ENCODE results near the gene C1QTNF4.

C1QTNF4 gene

DNA sequence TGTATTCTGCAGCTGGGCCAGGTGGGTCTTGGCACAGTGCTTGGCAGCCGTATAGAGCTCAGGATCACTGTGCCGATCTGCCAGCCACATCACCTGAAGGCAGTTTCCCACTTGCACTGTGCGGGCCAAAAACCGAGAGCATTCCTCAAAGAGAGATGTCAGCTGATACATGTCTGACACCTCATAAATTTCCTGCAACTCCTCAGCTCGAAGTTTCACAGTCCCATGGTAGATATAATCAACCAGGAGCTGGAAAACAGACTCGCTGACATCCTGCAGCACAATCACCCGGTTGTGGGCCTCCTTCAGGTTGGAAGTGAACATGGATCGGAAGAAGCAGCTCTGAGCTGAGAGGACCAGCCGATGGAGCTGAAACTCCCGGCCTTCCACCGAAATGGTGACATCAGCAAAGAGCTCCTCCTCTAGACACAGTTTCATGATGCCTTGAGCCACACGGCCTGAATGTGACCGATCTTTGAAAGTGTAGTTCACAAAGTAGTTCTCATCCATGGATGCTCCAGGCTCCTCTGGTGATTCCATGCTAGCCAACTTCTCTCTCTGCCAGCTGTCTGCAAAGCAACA lies 16.7 kb downstream of the C1QTNF4 start:
- no peak for DNase-seq (ENCODE audit: low read depth)
- TF ChIP-seq, protein P1, sequence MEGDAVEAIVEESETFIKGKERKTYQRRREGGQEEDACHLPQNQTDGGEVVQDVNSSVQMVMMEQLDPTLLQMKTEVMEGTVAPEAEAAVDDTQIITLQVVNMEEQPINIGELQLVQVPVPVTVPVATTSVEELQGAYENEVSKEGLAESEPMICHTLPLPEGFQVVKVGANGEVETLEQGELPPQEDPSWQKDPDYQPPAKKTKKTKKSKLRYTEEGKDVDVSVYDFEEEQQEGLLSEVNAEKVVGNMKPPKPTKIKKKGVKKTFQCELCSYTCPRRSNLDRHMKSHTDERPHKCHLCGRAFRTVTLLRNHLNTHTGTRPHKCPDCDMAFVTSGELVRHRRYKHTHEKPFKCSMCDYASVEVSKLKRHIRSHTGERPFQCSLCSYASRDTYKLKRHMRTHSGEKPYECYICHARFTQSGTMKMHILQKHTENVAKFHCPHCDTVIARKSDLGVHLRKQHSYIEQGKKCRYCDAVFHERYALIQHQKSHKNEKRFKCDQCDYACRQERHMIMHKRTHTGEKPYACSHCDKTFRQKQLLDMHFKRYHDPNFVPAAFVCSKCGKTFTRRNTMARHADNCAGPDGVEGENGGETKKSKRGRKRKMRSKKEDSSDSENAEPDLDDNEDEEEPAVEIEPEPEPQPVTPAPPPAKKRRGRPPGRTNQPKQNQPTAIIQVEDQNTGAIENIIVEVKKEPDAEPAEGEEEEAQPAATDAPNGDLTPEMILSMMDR (IDR thresholded peaks at IDR 0.05; ENCODE audit: control insufficient read depth, extremely low read depth, insufficient read depth), result no peak
- H3K4me3 ChIP-seq (ENCODE audit: low read depth, low read length), result peak overlapping the region; percentile 97

DNA sequence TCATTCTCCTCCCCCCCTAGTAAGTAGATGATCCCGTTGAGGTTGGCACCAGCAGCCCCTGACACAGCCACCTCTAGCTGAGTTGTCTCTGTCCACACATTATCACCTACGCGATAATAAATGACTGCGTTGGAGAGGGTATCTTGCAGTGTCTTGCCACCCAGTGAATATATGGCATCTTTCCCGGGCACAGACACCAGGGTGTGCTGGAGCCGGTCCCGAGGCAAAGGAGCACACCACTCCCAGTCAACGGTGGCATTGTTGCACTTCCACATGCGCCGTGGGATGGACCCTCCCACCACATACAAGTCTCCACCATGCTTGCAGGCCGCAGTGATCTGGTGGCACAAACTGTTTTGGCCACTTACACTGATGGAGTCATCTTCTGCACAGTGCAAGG lies 20.9 kb downstream of the C1QTNF4 start:
- no peak for DNase-seq (ENCODE audit: low read depth)
- TF ChIP-seq, protein P1 (IDR thresholded peaks at IDR 0.05; ENCODE audit: control insufficient read depth, extremely low read depth, insufficient read depth), result no peak
- no peak overlapping the region for H3K4me3 ChIP-seq (ENCODE audit: low read depth, low read length)

GRCh38 chr11:47572715-47573255 lies 21.4 kb downstream of the C1QTNF4 start:
- TF ChIP-seq, protein P1 (IDR thresholded peaks at IDR 0.05; ENCODE audit: control insufficient read depth, extremely low read depth, insufficient read depth), result no peak
- H3K4me3 ChIP-seq (ENCODE audit: low read depth, low read length), result no peak overlapping the region
- DNase-seq (ENCODE audit: low read depth), result no peak

GRCh38 chr11:47571895-47572294 lies 22.3 kb downstream of the C1QTNF4 start:
- no peak overlapping the region for H3K4me3 ChIP-seq (ENCODE audit: low read depth, low read length)
- TF ChIP-seq, protein P1 (IDR thresholded peaks at IDR 0.05; ENCODE audit: control insufficient read depth, extremely low read depth, insufficient read depth), result no peak
- DNase-seq (ENCODE audit: low read depth), result no peak

DNA sequence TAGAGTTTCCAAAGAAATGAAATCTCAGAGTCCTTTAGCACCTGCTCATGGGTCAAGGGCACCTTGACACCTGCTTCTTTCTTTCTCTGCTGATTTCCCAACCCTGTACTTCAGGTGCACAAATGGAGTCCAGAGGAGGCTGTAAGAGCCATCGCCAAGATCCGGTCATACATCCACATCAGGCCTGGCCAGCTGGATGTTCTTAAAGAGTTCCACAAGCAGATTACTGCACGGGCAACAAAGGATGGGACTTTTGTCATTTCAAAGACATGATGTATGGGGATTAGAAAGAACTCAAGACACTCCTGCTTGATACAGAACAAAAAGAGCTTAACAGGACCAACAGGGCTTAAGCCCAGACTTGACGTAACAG lies 22.9 kb downstream of the C1QTNF4 start:
- TF ChIP-seq, protein P1 (IDR thresholded peaks at IDR 0.05; ENCODE audit: control insufficient read depth, extremely low read depth, insufficient read depth), result no peak

GRCh38 chr11:47570651-47571356 lies 23.4 kb downstream of the C1QTNF4 start:
- DNase-seq (ENCODE audit: low read depth), result no peak
- TF ChIP-seq, protein P1 (IDR thresholded peaks at IDR 0.05; ENCODE audit: control insufficient read depth, extremely low read depth, insufficient read depth), result no peak
- no peak overlapping the region for H3K4me3 ChIP-seq (ENCODE audit: low read depth, low read length)

More for the DNA sequence above, 22.9 kb downstream of the C1QTNF4 start:
- no peak overlapping the region for H3K4me3 ChIP-seq (ENCODE audit: low read depth, low read length)
- no peak for DNase-seq (ENCODE audit: low read depth)

Data from LNCaP clone FGC (cell line).